ENCODE data around the gene GPC5.

Gene GPC5

DNA sequence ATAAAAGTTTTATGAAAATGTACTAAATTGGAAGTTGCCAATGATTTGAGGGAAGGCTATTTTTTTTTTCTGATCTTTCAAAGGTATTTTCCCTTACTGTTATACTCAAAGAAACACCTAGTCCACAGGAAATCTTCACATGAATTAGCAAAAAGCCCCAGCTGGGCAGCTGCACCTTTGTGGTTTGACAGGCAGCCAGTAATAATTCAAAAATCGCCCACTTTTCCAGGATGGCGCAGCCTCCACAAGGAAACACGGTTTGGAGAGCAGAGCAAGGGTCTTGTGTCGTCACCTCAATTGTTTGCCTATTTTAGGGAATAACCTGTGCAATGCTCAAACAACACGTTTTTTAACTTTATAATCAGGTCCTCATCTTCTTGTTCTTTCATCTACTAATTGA lies 1503.3 kb downstream of the GPC5 start:
- TF ChIP-seq CTCF (IDR thresholded peaks at IDR 0.05): no peak
- Histone ChIP-seq H3K4me3 (no peak overlapping the region), H3K27ac (no peak overlapping the region)
- no peak for DNase-seq (ENCODE audit: low spot score)

- DNase-seq (ENCODE audit: low spot score): no peak
- H3K27ac ChIP-seq: no peak overlapping the region
- no peak for TF ChIP-seq CTCF (IDR thresholded peaks at IDR 0.05)
Observed at GRCh38 chr13:92912629-92913028, 1514.2 kb downstream of the GPC5 start.

DNA sequence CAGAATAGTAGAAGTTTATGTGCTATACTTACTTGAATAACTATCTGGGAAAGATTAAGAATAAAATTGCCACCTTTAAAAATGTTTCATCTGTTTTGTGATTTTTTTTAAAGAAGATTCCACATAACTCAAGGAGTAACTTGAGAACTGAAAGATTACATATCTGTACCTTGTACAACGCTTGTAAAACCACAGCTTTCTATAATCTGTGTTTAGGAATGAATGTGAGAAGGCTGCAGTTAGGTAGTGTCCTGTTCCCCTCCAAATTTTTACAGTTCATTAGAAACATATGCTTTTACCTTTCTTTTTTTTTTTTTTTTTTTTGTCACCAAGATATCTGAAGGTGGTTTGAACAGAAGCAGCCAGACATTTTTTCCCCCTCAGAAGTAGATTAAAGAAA lies 1515.4 kb downstream of the GPC5 start:
- H3K27ac ChIP-seq: no peak overlapping the region
- no peak for TF ChIP-seq CTCF (IDR thresholded peaks at IDR 0.05)
- no peak for DNase-seq (ENCODE audit: low spot score)
- no peak overlapping the region for H3K4me3 ChIP-seq

More at GRCh38 chr13:92912629-92913028, 1514.2 kb downstream of the GPC5 start:
- no peak overlapping the region for H3K4me3 ChIP-seq
